ENCODE data around the gene FKBP15.
A peak's percentile ranks its signal among the peaks of the same experiment; 100 is the strongest.

The FKBP15 gene

GRCh38 chr9:113228130-113228665, 7.1 kb upstream of the FKBP15 start:
- no peak for DNase-seq (ENCODE audit: low read depth)

- no peak for DNase-seq (ENCODE audit: low read depth)
Observed at GRCh38 chr9:113227436-113227835, 6.4 kb upstream of the FKBP15 start.

GRCh38 chr9:113223963-113224362, 2.9 kb upstream of the FKBP15 start:
- no peak for DNase-seq (ENCODE audit: low read depth)

- peak; percentile 15 for DNase-seq (ENCODE audit: low read depth)
Observed at GRCh38 chr9:113222482-113222841, 1.4 kb upstream of the FKBP15 start.

- DNase-seq (ENCODE audit: low read depth), result peak; percentile 6
Observed at GRCh38 chr9:113221800-113222481, 864 bp upstream of the FKBP15 start.

GRCh38 chr9:113220467-113221002, 542 bp downstream of the FKBP15 start:
- no peak for DNase-seq (ENCODE audit: low read depth)

GRCh38 chr9:113219969-113220368, 1.1 kb downstream of the FKBP15 start:
- peak; percentile 75 for DNase-seq (ENCODE audit: low read depth)

- DNase-seq (ENCODE audit: low read depth), result no peak
Observed at GRCh38 chr9:113219186-113219936, 1.7 kb downstream of the FKBP15 start.

- no peak for DNase-seq (ENCODE audit: low read depth)
Observed at GRCh38 chr9:113216406-113216805, 4.7 kb downstream of the FKBP15 start.

GRCh38 chr9:113215132-113215531, 5.9 kb downstream of the FKBP15 start:
- DNase-seq (ENCODE audit: low read depth), result no peak

- DNase-seq (ENCODE audit: low read depth), result no peak
Observed at GRCh38 chr9:113210815-113211214, 10.3 kb downstream of the FKBP15 start.

- no peak for DNase-seq (ENCODE audit: low read depth)
Observed at GRCh38 chr9:113205861-113206260, 15.2 kb downstream of the FKBP15 start.

GRCh38 chr9:113205432-113205831, 15.6 kb downstream of the FKBP15 start:
- no peak for DNase-seq (ENCODE audit: low read depth)

- no peak for DNase-seq (ENCODE audit: low read depth)
Observed at GRCh38 chr9:113199683-113200329, 21.3 kb downstream of the FKBP15 start.

- DNase-seq (ENCODE audit: low read depth), result no peak
Observed at GRCh38 chr9:113192455-113192854, 28.6 kb downstream of the FKBP15 start.

GRCh38 chr9:113187929-113188595, 33.0 kb downstream of the FKBP15 start:
- peak; percentile 85 for DNase-seq (ENCODE audit: low read depth)

GRCh38 chr9:113186137-113186755, 34.8 kb downstream of the FKBP15 start:
- DNase-seq (ENCODE audit: low read depth), result no peak

GRCh38 chr9:113185271-113185670, 35.8 kb downstream of the FKBP15 start:
- no peak for DNase-seq (ENCODE audit: low read depth)

- no peak for DNase-seq (ENCODE audit: low read depth)
Observed at GRCh38 chr9:113184539-113184938, 36.5 kb downstream of the FKBP15 start.

GRCh38 chr9:113183956-113184488, 37.1 kb downstream of the FKBP15 start:
- DNase-seq (ENCODE audit: low read depth), result no peak

- no peak for DNase-seq (ENCODE audit: low read depth)
Observed at GRCh38 chr9:113181165-113181564, 39.9 kb downstream of the FKBP15 start.

Measured in GM04503 (cell line).